ENCODE results near the gene TRPM6. TPM values are rescaled to one million over a fixed set of nuclear protein-coding genes. Genes with fewer than 3 reads are reported as not detected.

TRPM6 gene
- total RNA-seq, 3 donors from 2014 or later: 0.80 to 1.3 (median 1.2) TPM

DNA sequence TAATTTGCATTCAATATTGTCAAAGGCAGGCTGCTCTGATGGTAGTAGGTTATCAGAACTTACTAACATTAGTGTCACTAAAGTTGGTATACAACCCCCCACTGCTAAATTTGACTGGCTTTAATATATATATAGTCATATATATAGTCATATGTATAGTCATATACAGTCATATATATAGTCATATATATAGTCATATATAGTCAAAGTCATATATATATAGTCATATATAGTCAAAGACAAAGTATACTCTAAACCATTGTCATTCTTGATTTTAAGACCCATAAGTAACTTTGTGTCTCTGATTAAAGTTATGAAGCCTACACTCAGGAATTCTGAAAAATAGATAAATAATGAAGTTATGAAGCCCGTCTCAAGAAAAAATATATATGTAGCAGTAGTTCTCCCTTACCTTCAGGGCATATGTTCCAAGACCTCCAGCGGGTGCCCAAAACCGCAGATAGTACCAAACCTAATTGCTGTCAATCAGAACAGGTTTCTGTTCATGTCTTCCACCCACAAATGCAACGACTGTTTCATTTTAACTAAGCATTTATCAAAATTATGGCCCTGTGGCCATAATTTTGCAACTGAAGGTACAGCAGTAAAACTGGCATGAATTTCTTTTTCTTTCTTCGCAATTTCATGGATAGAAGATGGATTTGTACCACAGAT, 40.1 kb downstream of the TRPM6 start:
- DNase-seq (ENCODE audit: low spot score in 2 of 2): no peak
- Histone ChIP-seq H3K4me3 (no peak overlapping the region), H3K4me1 (no peaks in the 10 kb centered on the region), H3K36me3 (no peaks in the 10 kb centered on the region), H3K9me3 (no peaks in the 10 kb centered on the region), H3K27me3 (no peaks in the 10 kb centered on the region), H3K27ac (no peak overlapping the region)
- intact Hi-C loops (cut with DNase I; ENCODE audit: low total_unique reads): no loop called here
- no peak for TF ChIP-seq POLR2A (IDR thresholded peaks at IDR 0.05)
- TF ChIP-seq, protein P1, sequence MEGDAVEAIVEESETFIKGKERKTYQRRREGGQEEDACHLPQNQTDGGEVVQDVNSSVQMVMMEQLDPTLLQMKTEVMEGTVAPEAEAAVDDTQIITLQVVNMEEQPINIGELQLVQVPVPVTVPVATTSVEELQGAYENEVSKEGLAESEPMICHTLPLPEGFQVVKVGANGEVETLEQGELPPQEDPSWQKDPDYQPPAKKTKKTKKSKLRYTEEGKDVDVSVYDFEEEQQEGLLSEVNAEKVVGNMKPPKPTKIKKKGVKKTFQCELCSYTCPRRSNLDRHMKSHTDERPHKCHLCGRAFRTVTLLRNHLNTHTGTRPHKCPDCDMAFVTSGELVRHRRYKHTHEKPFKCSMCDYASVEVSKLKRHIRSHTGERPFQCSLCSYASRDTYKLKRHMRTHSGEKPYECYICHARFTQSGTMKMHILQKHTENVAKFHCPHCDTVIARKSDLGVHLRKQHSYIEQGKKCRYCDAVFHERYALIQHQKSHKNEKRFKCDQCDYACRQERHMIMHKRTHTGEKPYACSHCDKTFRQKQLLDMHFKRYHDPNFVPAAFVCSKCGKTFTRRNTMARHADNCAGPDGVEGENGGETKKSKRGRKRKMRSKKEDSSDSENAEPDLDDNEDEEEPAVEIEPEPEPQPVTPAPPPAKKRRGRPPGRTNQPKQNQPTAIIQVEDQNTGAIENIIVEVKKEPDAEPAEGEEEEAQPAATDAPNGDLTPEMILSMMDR (IDR thresholded peaks at IDR 0.05): no peak
- no peak for TF ChIP-seq POLR2AphosphoS5 (IDR thresholded peaks at IDR 0.05)

DNA sequence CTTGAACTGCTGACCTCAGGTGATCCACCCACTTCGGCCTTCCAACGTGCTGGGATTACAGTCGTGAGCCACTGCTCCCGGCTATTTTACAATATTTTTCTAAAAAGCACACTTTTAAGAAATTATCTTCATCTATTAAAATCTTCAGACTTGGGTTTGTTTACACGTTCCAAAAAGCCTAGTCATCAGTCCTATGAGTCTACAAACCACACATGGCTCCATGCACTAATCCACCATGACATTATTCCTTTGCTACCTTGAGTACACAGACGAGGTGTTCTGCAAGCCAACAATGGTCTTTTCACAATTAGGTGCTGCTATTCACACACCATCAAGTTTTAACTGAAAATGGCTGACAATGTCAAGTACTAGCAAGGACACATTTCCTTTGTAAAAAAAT, 41.0 kb downstream of the TRPM6 start:
- no peak for TF ChIP-seq POLR2A (IDR thresholded peaks at IDR 0.05)
- intact Hi-C loops (cut with DNase I; ENCODE audit: low total_unique reads): no loop called here
- no peaks in the 10 kb centered on the region for H3K9me3 ChIP-seq

DNA sequence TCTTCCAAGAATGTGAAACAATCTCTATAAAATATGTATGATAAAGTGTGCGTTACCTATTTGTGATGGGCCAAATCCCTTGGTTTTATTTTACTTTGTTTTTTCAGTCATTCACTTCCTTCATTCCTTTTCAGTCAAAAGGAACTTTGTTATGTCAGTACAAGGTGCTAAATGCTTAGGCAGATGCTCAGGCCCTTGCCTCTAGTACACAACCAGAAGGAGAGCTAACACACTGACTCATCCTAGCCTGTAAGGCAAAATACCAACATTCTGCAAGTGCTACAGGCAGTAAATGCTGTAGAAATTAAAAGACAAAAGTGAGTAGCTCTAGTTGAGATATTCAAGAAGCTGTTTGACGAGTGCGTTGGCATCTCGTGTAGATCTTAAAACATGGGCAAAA, 49.4 kb downstream of the TRPM6 start:
- no peaks in the 10 kb centered on the region for H3K27me3 ChIP-seq
- no peaks in the 10 kb centered on the region for H3K36me3 ChIP-seq
- H3K27ac ChIP-seq: no peak overlapping the region
- H3K4me3 ChIP-seq: no peak overlapping the region
- intact Hi-C loops (cut with DNase I; ENCODE audit: low total_unique reads): no loop called here
- no peaks in the 10 kb centered on the region for H3K4me1 ChIP-seq
- no peak for TF ChIP-seq POLR2AphosphoS5 (IDR thresholded peaks at IDR 0.05)
- TF ChIP-seq, protein P1 (IDR thresholded peaks at IDR 0.05): no peak
- no peak for TF ChIP-seq POLR2A (IDR thresholded peaks at IDR 0.05)
- H3K9me3 ChIP-seq: no peaks in the 10 kb centered on the region
- DNase-seq (ENCODE audit: low spot score in 2 of 2): no peak

More for the DNA sequence above, 41.0 kb downstream of the TRPM6 start:
- Histone ChIP-seq H3K27ac (no peak overlapping the region), H3K4me1 (no peaks in the 10 kb centered on the region), H3K36me3 (no peaks in the 10 kb centered on the region), H3K4me3 (no peak overlapping the region), H3K27me3 (no peaks in the 10 kb centered on the region)
- DNase-seq (ENCODE audit: low spot score in 2 of 2): no peak

DNA sequence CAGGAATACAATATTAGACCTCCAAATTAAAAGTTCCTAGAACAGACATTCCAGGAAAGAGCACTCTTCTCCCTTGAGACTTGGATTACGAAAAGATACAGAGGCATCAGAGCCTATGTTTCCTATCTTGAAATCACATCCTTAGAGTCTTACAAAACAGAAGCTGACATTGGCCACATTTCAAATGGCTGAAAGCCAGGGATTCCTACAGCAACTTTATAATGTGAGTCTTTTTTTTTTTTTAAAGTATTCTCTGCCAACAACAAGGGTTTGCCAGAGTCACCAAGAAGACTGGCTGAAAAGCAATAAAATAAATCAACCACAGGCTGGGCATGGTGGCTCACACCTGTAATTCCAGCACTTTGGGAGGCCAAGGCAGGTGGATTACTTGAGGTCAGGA, 63.1 kb downstream of the TRPM6 start:
- intact Hi-C loops (cut with DNase I; ENCODE audit: low total_unique reads): no loop called here
- H3K27me3 ChIP-seq: no peaks in the 10 kb centered on the region
- no peaks in the 10 kb centered on the region for H3K36me3 ChIP-seq
- no peaks in the 10 kb centered on the region for H3K9me3 ChIP-seq
- TF ChIP-seq POLR2AphosphoS5 (IDR thresholded peaks at IDR 0.05): peak in 1 of 3 donors; percentile 14
- TF ChIP-seq, protein P1 (IDR thresholded peaks at IDR 0.05): no peak
- no peaks in the 10 kb centered on the region for H3K4me1 ChIP-seq
- DNase-seq (ENCODE audit: low spot score in 2 of 2): peak in 1 of 2 donors; percentile 29
- no peak overlapping the region for H3K4me3 ChIP-seq
- no peak overlapping the region for H3K27ac ChIP-seq

DNA sequence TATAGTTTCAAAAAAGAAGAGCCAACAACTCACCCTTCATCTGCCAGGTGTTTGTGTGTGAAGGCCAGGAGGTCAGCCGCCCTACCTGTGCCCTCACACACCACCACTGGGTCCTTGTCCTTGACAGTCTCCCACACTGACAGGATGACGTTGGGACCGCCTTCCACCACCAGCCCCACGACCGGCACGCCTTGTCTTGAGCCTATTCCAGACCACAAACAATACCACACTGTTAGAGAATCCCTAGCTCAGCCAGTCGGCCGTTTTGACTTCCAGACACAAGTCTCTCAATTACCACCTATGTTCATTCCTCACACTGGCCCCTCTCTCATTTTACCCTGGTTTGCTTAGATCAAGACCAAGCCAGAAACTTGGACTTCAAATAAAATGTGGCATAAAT, 66.1 kb downstream of the TRPM6 start:
- Histone ChIP-seq H3K27me3 (no peaks in the 10 kb centered on the region), H3K27ac (no peak overlapping the region), H3K36me3 (no peaks in the 10 kb centered on the region), H3K4me3 (no peak overlapping the region), H3K4me1 (no peaks in the 10 kb centered on the region), H3K9me3 (no peaks in the 10 kb centered on the region)
- DNase-seq (ENCODE audit: low spot score in 2 of 2): no peak
- TF ChIP-seq, protein P1 (IDR thresholded peaks at IDR 0.05): no peak
- TF ChIP-seq POLR2A (IDR thresholded peaks at IDR 0.05): no peak
- no peak for TF ChIP-seq POLR2AphosphoS5 (IDR thresholded peaks at IDR 0.05)
- intact Hi-C loops (cut with DNase I; ENCODE audit: low total_unique reads): no loop called here

Data from breast epithelium (tissue), 4 donors.